HTR-8/SVneo (cell line): ENCODE data around the gene F7.

ENCODE experiments used
- DNase-seq: peaks from one replicate; pipeline ENCODE4 v3.0.0; 2011; ENCODE audit warnings: low spot score, mixed read lengths; ENCODE audit not compliant: insufficient read length
- FAIRE-seq: peaks from 2 replicates; lab custom pipeline; 2011; peaks lifted over from hg19 to GRCh38; lab: Jason Lieb, UNC

Gene F7

GRCh38 chr13:113148407-113148806, 42.8 kb downstream of the F7 start:
- FAIRE-seq (no peak), DNase-seq (no peak)

- no peak for FAIRE-seq
- no peak for DNase-seq
Measured at GRCh38 chr13:113148940-113149503, 43.4 kb downstream of the F7 start.

GRCh38 chr13:113149711-113150549, 44.3 kb downstream of the F7 start:
- FAIRE-seq (no peak), DNase-seq (no peak)

DNA sequence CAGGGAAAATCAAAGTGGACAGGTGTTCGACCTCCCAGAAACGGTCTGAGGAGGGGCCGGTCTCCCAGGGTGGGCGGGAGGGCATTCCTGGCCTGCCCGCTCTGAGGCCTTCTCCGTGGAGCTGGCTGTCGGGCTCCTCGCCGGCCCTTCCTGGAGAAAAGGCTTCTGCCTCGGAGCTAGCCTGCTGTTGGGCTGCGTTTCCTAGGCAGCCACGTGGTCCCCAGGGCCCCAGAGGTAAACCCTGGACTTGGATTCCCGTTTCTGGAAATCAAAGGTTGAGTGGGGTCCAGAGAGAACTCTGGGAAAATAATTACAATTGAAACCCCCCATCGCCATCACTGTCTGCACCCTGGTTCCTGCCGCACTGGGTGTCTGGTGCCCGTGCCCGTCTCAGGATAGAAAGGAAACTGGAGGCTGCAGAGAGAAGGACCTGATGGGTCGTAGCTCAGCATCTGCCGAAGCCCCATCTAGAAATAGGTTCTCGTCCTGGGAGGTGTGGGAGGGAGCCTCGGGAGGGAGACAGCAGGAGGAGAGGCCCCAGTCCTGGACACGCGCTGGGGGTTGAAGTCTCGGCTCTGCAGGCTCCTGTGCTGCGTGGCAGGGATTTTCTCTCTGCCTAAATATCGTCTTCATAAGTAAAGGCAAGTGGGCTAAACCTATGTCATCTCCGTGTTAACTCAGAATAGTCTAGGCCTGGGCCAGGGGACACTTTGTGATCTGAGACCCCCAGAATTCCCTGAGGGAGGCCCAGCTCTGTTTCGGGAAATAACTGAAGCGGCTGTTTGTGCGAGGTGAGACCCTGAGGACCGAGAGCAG, 45.2 kb downstream of the F7 start:
- FAIRE-seq (no peak), DNase-seq (no peak)

DNA sequence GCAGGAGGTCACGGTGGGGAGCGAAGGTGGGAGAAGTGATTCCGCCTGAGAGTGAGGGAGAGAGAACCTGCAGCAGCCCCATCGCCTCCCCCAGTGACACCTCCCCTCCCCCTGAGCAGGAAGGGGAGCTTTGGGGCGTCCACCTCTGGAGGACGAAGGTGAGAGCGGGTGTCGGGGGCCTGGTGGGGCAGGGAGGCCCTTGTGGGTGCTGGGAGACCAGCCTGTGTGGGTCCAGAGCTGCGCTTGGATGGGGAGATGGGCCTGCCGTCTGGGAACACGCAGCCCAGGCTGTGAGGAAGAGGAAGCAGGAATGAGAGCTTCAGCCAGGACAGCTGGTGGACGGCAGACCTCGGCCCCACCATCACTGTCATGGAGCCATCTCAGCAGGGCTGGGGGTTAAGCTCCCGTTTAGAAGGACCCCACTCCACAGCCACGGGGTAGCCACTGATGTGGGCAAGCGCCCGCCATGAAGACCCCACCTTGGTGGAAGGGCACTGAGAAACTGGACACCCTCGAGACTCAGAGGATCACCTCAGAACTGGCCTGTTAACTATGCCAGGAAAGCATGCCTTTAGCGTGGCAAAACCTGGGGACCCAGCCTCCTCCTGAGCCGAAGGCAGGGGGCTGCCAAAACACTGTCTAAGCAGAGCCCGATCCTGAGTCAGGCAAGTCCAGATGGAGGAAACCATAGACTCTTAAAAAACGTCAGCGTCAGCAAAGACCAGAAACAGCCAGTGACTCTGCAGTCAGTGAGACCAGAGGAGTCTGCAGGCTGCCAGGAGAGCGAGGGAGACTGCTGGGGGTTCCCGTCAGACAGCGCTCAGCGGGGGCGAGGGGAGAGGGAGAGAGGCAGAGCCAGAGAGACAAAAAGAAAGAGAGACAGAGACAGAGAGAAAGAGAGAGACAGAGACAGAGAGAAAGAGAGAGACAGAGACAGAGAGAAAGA, 46.4 kb downstream of the F7 start:
- DNase-seq (no peak), FAIRE-seq (no peak)

- DNase-seq (no peak), FAIRE-seq (no peak)
Measured at GRCh38 chr13:113152691-113152983, 47.0 kb downstream of the F7 start.

DNA sequence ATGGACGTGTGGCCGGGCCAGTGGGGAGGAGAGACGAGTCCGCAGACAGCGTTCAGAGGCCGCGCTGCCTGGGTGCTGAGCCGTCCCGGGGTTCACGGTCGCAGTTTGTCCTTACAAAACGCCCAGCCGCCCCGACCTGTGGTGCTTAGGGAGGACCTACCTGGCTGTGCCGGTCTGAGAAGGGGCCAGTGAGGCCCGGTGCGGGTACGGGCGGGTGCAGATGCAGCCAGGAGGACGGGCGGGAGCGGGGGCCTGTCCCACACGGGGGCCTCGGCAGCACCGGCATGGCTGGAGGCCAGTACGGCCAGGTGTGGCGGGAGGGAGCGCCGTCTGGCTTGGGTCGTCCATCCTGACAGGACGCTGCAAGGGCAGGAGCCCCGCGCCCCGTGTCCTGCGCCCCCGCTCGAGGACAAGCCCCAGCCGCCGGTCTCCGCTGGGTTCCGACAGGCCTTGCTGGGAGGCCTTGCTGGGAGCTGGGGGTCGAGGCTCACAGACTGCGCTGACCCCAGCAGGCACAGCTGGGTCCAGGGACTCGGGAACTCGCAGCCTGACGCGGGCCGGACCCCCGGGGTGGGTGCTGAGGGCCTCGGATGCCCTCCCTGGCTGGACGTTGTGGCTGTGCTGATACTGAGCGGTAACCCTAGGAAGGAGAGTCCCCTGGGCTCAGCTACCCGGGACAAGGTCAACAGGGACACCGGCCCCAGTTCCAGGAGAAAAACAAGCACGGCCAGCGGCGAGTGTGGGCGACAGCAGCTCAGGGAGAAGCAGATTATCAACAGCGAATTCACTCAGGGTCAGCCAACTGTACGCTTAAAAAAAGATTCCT, 47.6 kb downstream of the F7 start:
- DNase-seq (no peak), FAIRE-seq (no peak)

DNA sequence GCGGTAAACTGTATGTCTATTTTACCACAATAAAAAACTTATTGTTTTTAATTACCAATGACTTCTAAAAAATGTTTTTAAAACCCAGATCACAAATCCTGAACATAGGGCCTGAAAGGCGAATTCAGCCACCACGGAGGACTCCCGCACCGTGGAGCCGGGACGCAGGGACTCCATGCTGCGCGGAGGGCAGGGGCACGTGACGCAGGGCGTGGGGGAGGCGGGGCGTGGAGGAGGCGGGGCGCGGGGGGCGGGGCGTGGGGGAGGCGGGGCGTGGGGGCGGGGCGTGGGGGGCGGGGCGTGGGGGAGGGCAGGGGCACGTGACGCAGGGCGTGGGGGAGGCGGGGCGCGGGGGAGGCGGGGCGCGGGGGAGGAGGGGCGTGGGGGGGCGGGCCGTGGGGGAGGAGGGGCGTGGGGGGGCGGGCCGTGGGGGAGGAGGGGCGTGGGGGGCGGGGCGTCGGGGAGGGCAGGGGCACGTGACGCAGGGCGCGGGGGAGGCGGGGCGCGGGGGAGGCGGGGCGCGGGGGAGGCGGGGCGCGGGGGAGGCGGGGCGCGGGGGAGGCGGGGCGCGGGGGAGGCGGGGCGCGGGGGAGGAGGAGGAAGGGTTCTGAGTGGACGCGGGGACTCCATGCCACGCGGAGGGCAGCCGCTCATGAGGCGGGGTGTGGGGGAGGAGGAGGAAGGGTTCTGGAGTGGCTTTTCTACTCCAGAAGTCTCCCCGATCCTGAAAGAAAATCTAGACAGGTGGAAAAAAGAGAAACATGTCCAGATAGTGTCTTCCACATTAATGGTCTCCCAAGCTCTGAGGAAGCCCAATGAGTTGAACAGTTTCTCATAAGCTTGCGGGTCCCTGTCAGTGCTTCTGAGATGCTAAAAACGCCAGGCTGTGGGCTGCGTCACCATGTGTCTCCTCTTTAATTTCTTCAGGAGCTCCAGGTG, 48.5 kb downstream of the F7 start:
- no peak for FAIRE-seq

DNA sequence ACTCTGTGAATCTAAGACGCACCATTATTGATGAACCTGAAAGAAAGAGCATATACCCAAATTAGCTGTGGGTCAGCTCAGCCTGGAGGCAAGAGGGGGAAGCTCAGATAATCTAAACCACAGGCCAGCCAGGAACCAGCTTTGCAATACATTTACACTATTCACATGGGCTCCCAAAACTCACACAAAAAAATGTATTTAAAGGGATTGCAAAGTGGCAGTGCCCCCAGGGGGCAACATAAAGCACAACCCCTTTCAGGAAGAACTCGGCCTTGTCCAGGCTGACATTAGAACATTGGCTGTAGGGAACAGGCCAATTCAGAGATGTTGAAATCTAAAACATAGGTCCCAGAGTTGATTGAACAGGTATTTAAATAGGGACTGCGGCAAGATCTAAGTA, 49.6 kb downstream of the F7 start:
- FAIRE-seq, result no peak

More for the DNA sequence above, 48.5 kb downstream of the F7 start:
- peak; percentile 60 for DNase-seq

GRCh38 chr13:113155982-113156655, 50.5 kb downstream of the F7 start:
- DNase-seq (no peak), FAIRE-seq (no peak)

More for the DNA sequence above, 49.6 kb downstream of the F7 start:
- no peak for DNase-seq

- DNase-seq (no peak), FAIRE-seq (no peak)
Measured at GRCh38 chr13:113157206-113157928, 51.8 kb downstream of the F7 start.

GRCh38 chr13:113157929-113158747, 52.5 kb downstream of the F7 start, which contains the start of gene PROZ:
Gene PROZ (plus strand): TSS chr13:113158648. CDS start chr13:113158661, 13 bp downstream.
- FAIRE-seq (no peak), DNase-seq (no peak)

GRCh38 chr13:113158946-113159345, 53.4 kb downstream of the F7 start:
- FAIRE-seq, result no peak
- no peak for DNase-seq

- no peak for DNase-seq
Measured at GRCh38 chr13:113159701-113160100, 54.1 kb downstream of the F7 start.

GRCh38 chr13:113160983-113161382, 55.4 kb downstream of the F7 start:
- FAIRE-seq (no peak), DNase-seq (no peak)

More at GRCh38 chr13:113159701-113160100, 54.1 kb downstream of the F7 start:
- no peak for FAIRE-seq

DNA sequence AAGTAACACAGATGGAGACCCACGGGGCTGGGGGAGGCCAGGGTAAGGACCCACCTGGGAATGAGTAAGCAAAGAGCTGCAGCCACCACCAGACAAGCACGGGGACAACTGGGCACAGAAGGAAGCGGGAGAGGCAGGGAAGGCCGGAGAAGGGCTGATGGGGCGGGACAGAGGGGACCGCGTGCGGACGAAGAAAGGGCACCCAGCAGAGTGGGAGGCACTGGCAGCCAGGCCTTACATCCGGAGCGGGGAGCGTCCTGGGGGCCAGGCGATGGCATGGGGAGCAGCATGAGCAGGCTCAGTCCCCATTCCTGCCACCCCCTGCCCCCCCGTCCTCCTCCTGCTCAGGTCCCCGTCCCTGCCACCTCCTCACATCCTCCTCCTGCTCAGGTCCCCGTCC, 55.8 kb downstream of the F7 start:
- no peak for FAIRE-seq

More for the DNA sequence above, 55.8 kb downstream of the F7 start:
- no peak for DNase-seq
